HepG2 (cell line): ENCODE measurements around the gene LRRC4. TPM values are rescaled to one million over a fixed set of nuclear protein-coding genes. Genes with fewer than 3 reads are reported as not detected.

Source experiments
- ATAC-seq: fragments of 200-7000 bp; cut with Tn5 transposase; 3 replicates; pipeline ENCODE4 v1.9.1; 2020; ENCODE audit warnings: mild to moderate bottlenecking, moderate library complexity
- BruUV-seq: library from RNA; stranded (reverse); fragments of 400-500 nt; replicated peaks from 2 replicates; lab custom pipeline; 2021; lab: Mats Ljungman, UMichigan
- CTCF ChIA-PET: fragments of 300-600 bp; formaldehyde crosslinking; extraction: SDS; loops from one replicate; lab custom pipeline; 2021; ENCODE audit warnings: low total read pairs, inconsistent platforms, low intra/inter-chr PET ratio; lab: Yijun Ruan, JAX
- POLR2A ChIA-PET: fragments of 350-600 bp; sonication (Branson Sonifier 250); formaldehyde crosslinking; loops from one replicate; lab custom pipeline; 2020; ENCODE audit warnings: antibody characterized with exemption, inconsistent platforms; lab: Yijun Ruan, JAX
- DNase-seq: peaks from one replicate; pipeline ENCODE4 v3.0.0-alpha.2; 2015; ENCODE audit warnings: low spot score
- FAIRE-seq: peaks from 3 replicates; lab custom pipeline; 2011; peaks lifted over from hg19 to GRCh38; lab: Jason Lieb, UNC
- H2AFZ ChIP-seq: one replicate; pipeline ENCODE4 v1.6.1; 2011; ENCODE audit warnings: low read length, inconsistent platforms
- H3K27ac ChIP-seq: fragments of 300-600 bp; 3 replicates; pipeline ENCODE4 v1.8.0; 2011; ENCODE audit warnings: mixed run types, mild to moderate bottlenecking, mixed read lengths, low read length, inconsistent platforms; ENCODE audit not compliant: insufficient read depth; ENCODE audit errors: extremely low read length
- H3K27me3 ChIP-seq, 2 experiments: fragments of 200-600 bp in 1 of 2; 2 replicates in 1 of 2; 3 replicates in 1 of 2; pipeline versions ENCODE4 v1.6.0 to v1.8.0; 2011; ENCODE audit warnings: low read length in 2 of 2, mild to moderate bottlenecking in 2 of 2, moderate library complexity in 2 of 2, inconsistent platforms in 1 of 2; ENCODE audit not compliant: insufficient read depth in 2 of 2, control insufficient read depth in 1 of 2
- H3K36me3 ChIP-seq, 2 experiments: fragments of 200-600 bp in 1 of 2; replicated peaks in 1 of 2; 2 replicates in 1 of 2; 3 replicates in 1 of 2; pipeline versions ENCODE4 v1.5.1 to v1.8.0; 2011; ENCODE audit warnings: low read length in 2 of 2, inconsistent platforms in 1 of 2; ENCODE audit not compliant: insufficient read depth in 2 of 2, control insufficient read depth in 1 of 2
- H3K4me1 ChIP-seq: 2 replicates; pipeline ENCODE4 v1.5.1; 2012; ENCODE audit warnings: low read length, inconsistent platforms; ENCODE audit not compliant: insufficient read depth
- H3K4me2 ChIP-seq: 2 replicates; pipeline ENCODE4 v1.6.0; 2011; ENCODE audit warnings: low read depth, low read length, inconsistent platforms
- H3K4me3 ChIP-seq, 3 experiments: fragments of 200-600 bp in 1 of 3; sonication (generic), shearing (Covaris generic) in 1 of 3; replicated peaks in 1 of 3; 2 replicates each; pipeline ENCODE4 v1.5.1; 2011 to 2016; ENCODE audit warnings: low read length in 3 of 3, inconsistent platforms in 2 of 3, low read depth in 2 of 3, mild to moderate bottlenecking in 2 of 3, control low read depth in 1 of 3, mixed read lengths in 1 of 3; ENCODE audit not compliant: insufficient read depth in 1 of 3
- H3K79me2 ChIP-seq: one replicate; pipeline ENCODE4 v1.6.1; 2011; ENCODE audit warnings: low read length, inconsistent platforms; ENCODE audit not compliant: insufficient read depth
- H3K9ac ChIP-seq: 2 replicates; pipeline ENCODE4 v1.6.0; 2011; ENCODE audit warnings: mild to moderate bottlenecking, low read depth, low read length, inconsistent platforms; ENCODE audit not compliant: insufficient read depth
- H3K9me3 ChIP-seq: 2 replicates; pipeline ENCODE4 v1.5.1; 2012; ENCODE audit warnings: mild to moderate bottlenecking, low read length
- H4K20me1 ChIP-seq: 2 replicates; pipeline ENCODE4 v1.6.0; 2011; ENCODE audit warnings: inconsistent platforms, mild to moderate bottlenecking, low read length, moderate library complexity; ENCODE audit not compliant: insufficient read depth
- FOXA3 ChIP-seq: IDR thresholded peaks from 2 replicates; pipeline ENCODE4 v1.6.1; 2016; ENCODE audit warnings: missing genetic modification reagents, missing compliant biosample characterization
- HNRNPLL ChIP-seq: fragments of 200-400 bp; formaldehyde crosslinking; IDR thresholded peaks from 2 replicates; pipeline ENCODE4 v1.6.1; 2017; ENCODE audit warnings: mild to moderate bottlenecking, low read depth, low read length; ENCODE audit not compliant: poor library complexity, severe bottlenecking
- PAXIP1 ChIP-seq: sonication (generic); formaldehyde crosslinking; conservative IDR thresholded peaks from 2 replicates; pipeline ENCODE4 v1.4.0; 2020; ENCODE audit warnings: mild to moderate bottlenecking, missing genetic modification reagents, moderate library complexity
- PBX3 ChIP-seq: sonication (generic); formaldehyde crosslinking; IDR thresholded peaks from 2 replicates; pipeline ENCODE4 v1.8.1; 2023; ENCODE audit warnings: missing genetic modification reagents, inconsistent platforms, borderline replicate concordance
- TEF ChIP-seq: sonication (generic); formaldehyde crosslinking; IDR thresholded peaks from 2 replicates; pipeline ENCODE4 v1.5.0; 2020; ENCODE audit warnings: missing genetic modification reagents
- ZNF138 ChIP-seq: sonication (generic); formaldehyde crosslinking; IDR thresholded peaks from 2 replicates; pipeline ENCODE4 v1.5.0; 2020; ENCODE audit warnings: mild to moderate bottlenecking, low read depth, missing genetic modification reagents
- ZNF260 ChIP-seq: sonication (generic); formaldehyde crosslinking; IDR thresholded peaks from 2 replicates; pipeline ENCODE4 v1.4.0; 2020; ENCODE audit warnings: missing genetic modification reagents, low read depth, mild to moderate bottlenecking, borderline replicate concordance
- ZNF550 ChIP-seq: sonication (generic); formaldehyde crosslinking; IDR thresholded peaks from 2 replicates; pipeline ENCODE4 v1.4.0; 2020; ENCODE audit warnings: mild to moderate bottlenecking, missing genetic modification reagents, borderline replicate concordance
- WGBS: methylation state at CpG from one replicate; pipeline ENCODE4 v1.1.6; 2017; ENCODE audit warnings: low lambda C conversion rate; 5-methylcytosine and 5-hydroxymethylcytosine counted together
- in situ Hi-C: cut with HindIII; loops from 2 replicates; pipeline ENCODE4 v1.10.0; 2017; ENCODE audit warnings: low pct_unique_long_range_greater_than_20kb; ENCODE audit not compliant: extremely low pct_ligation_motif_present
- intact Hi-C: fragments of 100-400 bp; cut with micrococcal nuclease; formaldehyde crosslinking; loops from one replicate; pipeline ENCODE4 v1.10.0; 2022; ENCODE audit not compliant: unreplicated experiment
- polyA plus RNA-seq, 8 experiments: library from polyadenylated mRNA; depleted of rRNA in 3 of 8; stranded (reverse) in 7 of 8; unstranded in 1 of 8; fragments of >200 nt; fragmentation: Illumina TruSeq in 4 of 8; extraction: Trizol in 4 of 8; gene quantifications; 2 replicates each; pipeline versions ENCODE4 v1.2.1 to v1.2.3, GENCODE V29; 2011 to 2016; ENCODE audit warnings: low read depth in 4 of 8, missing spikeins in 1 of 8, mixed read lengths in 1 of 8; ENCODE audit not compliant: insufficient read depth in 1 of 8
- total RNA-seq, 5 experiments: library from RNA; depleted of rRNA; stranded (reverse); fragments of >200 nt; fragmentation: Illumina TruSeq; extraction: Trizol; gene quantifications; 2 replicates each; pipeline ENCODE4 v1.2.3, GENCODE V29; 2016; ENCODE audit warnings: low read depth in 1 of 5
- TF ChIP-seq, protein P1 (sequence below): sonication (generic); formaldehyde crosslinking; IDR thresholded peaks from 2 replicates; pipeline ENCODE4 v1.4.0; 2020; ENCODE audit warnings: missing genetic modification reagents
- TF ChIP-seq, protein P2 (sequence below): sonication (generic); formaldehyde crosslinking; IDR thresholded peaks from 2 replicates; pipeline ENCODE4 v1.5.0; 2020; ENCODE audit warnings: missing genetic modification reagents

LRRC4 gene
- total and polyA plus RNA-seq, 2 of the 13 experiments (the other 11 are each of a cell fraction or from before 2014, with no cell fraction given) = not detected

- no peak overlapping the region for H2AFZ ChIP-seq
- ChIA-PET CTCF (no interaction called here), POLR2A (no interaction called here)
- peaks cover 36 to 84% of the 10 kb centered on the region in 2 experiments for H3K36me3 ChIP-seq
- no peak overlapping the region for H3K4me2 ChIP-seq
- FAIRE-seq = no peak
- 88% methylated on average over 12 of the region's 12 CpGs for WGBS
- no peak for ATAC-seq
- no peaks in the 10 kb centered on the region for H3K9me3 ChIP-seq
- no peak overlapping the region for H3K27ac ChIP-seq
- no peaks in the 10 kb centered on the region for H3K27me3 ChIP-seq
- in situ Hi-C loops (no loop called here), intact Hi-C loops (no loop called here)
- no TSS peak for BruUV-seq
- no peak overlapping the region for H3K9ac ChIP-seq
- no peak overlapping the region for H3K4me3 ChIP-seq
- H3K79me2 ChIP-seq = no peaks in the 10 kb centered on the region
- no peaks in the 10 kb centered on the region for H3K4me1 ChIP-seq
- DNase-seq = no peak
- no peaks in the 10 kb centered on the region for H4K20me1 ChIP-seq
- TF ChIP-seq ZNF138 (CRISPR knock-in tag) = no peak
- no peak for TF ChIP-seq HNRNPLL
- TF ChIP-seq ZNF550 = no peak
- TF ChIP-seq, protein P1, sequence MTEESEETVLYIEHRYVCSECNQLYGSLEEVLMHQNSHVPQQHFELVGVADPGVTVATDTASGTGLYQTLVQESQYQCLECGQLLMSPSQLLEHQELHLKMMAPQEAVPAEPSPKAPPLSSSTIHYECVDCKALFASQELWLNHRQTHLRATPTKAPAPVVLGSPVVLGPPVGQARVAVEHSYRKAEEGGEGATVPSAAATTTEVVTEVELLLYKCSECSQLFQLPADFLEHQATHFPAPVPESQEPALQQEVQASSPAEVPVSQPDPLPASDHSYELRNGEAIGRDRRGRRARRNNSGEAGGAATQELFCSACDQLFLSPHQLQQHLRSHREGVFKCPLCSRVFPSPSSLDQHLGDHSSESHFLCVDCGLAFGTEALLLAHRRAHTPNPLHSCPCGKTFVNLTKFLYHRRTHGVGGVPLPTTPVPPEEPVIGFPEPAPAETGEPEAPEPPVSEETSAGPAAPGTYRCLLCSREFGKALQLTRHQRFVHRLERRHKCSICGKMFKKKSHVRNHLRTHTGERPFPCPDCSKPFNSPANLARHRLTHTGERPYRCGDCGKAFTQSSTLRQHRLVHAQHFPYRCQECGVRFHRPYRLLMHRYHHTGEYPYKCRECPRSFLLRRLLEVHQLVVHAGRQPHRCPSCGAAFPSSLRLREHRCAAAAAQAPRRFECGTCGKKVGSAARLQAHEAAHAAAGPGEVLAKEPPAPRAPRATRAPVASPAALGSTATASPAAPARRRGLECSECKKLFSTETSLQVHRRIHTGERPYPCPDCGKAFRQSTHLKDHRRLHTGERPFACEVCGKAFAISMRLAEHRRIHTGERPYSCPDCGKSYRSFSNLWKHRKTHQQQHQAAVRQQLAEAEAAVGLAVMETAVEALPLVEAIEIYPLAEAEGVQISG (CRISPR knock-in tag) = no peak
- TF ChIP-seq PAXIP1 = no peak
- TF ChIP-seq ZNF260 = no peak
- no peak for TF ChIP-seq FOXA3
- TF ChIP-seq, protein P2, sequence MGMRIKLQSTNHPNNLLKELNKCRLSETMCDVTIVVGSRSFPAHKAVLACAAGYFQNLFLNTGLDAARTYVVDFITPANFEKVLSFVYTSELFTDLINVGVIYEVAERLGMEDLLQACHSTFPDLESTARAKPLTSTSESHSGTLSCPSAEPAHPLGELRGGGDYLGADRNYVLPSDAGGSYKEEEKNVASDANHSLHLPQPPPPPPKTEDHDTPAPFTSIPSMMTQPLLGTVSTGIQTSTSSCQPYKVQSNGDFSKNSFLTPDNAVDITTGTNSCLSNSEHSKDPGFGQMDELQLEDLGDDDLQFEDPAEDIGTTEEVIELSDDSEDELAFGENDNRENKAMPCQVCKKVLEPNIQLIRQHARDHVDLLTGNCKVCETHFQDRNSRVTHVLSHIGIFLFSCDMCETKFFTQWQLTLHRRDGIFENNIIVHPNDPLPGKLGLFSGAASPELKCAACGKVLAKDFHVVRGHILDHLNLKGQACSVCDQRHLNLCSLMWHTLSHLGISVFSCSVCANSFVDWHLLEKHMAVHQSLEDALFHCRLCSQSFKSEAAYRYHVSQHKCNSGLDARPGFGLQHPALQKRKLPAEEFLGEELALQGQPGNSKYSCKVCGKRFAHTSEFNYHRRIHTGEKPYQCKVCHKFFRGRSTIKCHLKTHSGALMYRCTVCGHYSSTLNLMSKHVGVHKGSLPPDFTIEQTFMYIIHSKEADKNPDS (CRISPR knock-in tag) = no peak
- no peak for TF ChIP-seq PBX3 (CRISPR knock-in tag)
- no peak for TF ChIP-seq TEF
Observed at GRCh38 chr7:128075242-128076095, 44.2 kb upstream of the LRRC4 start.
